Choroid plexus epithelial cell (primary cell): Measurements from ENCODE around the gene MRTFA.

ENCODE experiments used
- DNase-seq: peaks from one replicate; pipeline ENCODE4 v3.0.0-alpha.2; 2010; ENCODE audit warnings: low read depth
- H3K4me3 ChIP-seq: 2 replicates; pipeline ENCODE4 v1.5.1; 2011; ENCODE audit warnings: low read depth, mild to moderate bottlenecking, control low read depth, low read length, moderate library complexity
- TF ChIP-seq, protein P1 (sequence below): conservative IDR thresholded peaks from 2 replicates; pipeline ENCODE4 v1.5.1; 2011; ENCODE audit warnings: low read depth, mild to moderate bottlenecking, control low read depth, inconsistent platforms, low read length, moderate library complexity

The MRTFA gene

DNA sequence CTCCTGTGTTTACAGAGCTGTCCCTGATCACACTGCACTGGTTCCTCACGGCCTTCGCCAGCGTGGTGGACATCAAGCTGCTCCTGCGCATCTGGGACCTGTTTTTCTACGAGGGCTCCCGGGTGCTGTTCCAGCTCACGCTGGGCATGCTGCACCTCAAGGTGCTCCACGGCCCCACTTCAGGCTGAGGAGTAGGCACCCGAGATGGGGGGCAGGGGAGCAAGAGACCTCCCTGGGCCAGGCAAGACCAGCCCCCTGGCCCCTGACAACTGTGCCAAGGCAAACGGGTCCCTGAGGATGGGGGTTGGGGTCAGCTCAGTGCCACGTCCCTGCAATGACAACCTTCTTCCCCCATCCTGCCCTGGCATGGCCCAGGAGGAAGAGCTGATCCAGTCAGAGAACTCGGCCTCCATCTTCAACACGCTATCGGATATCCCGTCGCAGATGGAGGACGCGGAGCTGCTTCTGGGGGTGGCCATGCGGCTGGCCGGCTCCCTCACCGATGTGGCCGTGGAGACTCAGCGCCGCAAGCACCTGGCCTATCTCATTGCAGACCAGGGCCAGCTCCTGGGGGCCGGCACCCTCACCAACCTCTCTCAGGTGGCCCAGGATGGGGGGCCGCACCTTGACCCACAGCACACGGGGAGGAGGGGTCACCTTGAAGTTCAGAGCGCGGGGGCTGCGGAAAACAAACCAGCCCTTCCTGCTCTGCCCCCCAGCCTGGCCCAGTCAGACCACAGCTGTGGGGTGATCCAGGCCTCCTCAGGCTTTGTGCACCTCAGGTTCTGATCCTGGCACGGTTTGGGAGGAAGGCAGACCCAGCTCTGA, 230.2 kb downstream of the MRTFA start:
- no peak for DNase-seq
- no peak overlapping the region for H3K4me3 ChIP-seq
- TF ChIP-seq, protein P1, sequence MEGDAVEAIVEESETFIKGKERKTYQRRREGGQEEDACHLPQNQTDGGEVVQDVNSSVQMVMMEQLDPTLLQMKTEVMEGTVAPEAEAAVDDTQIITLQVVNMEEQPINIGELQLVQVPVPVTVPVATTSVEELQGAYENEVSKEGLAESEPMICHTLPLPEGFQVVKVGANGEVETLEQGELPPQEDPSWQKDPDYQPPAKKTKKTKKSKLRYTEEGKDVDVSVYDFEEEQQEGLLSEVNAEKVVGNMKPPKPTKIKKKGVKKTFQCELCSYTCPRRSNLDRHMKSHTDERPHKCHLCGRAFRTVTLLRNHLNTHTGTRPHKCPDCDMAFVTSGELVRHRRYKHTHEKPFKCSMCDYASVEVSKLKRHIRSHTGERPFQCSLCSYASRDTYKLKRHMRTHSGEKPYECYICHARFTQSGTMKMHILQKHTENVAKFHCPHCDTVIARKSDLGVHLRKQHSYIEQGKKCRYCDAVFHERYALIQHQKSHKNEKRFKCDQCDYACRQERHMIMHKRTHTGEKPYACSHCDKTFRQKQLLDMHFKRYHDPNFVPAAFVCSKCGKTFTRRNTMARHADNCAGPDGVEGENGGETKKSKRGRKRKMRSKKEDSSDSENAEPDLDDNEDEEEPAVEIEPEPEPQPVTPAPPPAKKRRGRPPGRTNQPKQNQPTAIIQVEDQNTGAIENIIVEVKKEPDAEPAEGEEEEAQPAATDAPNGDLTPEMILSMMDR: no peak

DNA sequence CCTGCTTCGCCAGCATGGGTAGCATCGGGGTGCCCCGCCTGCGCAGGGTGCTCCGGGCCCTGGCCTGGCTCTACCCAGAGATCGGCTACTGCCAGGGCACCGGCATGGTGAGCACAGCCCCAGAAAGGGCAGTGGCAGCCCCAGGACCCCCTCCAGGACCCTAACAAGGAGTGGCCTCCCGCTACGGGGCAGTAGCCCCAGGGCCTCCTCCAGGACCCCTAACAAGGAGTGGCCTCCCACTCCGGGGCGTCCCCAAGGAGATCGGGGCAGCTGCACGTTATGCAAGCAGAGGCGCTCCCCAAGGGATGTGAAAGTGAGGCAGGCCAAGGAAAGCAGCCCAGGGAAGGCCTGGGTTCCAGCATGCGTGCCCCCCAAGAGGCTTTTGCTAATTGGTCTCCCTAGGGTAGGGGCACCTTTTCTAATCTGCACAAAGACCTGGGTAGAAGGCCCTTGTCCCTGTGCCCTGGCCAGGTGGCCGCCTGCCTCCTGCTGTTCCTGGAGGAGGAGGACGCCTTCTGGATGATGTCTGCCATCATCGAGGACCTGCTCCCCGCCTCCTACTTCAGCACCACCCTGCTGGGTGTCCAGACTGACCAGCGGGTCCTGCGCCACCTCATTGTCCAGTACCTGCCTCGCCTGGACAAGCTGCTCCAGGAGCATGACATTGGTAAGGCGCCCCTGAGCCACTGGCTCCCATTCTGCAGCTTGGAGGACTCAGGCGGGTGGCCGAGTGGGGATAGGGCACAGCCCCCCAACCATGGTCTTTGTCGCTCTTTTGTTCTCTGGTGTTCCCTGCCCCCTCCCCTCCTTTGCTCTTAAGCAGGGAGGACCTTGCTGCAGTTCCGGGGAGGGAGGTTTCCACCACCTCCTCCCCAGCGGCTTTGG, 231.1 kb downstream of the MRTFA start:
- H3K4me3 ChIP-seq: no peak overlapping the region
- TF ChIP-seq, protein P1: no peak
- DNase-seq: no peak

DNA sequence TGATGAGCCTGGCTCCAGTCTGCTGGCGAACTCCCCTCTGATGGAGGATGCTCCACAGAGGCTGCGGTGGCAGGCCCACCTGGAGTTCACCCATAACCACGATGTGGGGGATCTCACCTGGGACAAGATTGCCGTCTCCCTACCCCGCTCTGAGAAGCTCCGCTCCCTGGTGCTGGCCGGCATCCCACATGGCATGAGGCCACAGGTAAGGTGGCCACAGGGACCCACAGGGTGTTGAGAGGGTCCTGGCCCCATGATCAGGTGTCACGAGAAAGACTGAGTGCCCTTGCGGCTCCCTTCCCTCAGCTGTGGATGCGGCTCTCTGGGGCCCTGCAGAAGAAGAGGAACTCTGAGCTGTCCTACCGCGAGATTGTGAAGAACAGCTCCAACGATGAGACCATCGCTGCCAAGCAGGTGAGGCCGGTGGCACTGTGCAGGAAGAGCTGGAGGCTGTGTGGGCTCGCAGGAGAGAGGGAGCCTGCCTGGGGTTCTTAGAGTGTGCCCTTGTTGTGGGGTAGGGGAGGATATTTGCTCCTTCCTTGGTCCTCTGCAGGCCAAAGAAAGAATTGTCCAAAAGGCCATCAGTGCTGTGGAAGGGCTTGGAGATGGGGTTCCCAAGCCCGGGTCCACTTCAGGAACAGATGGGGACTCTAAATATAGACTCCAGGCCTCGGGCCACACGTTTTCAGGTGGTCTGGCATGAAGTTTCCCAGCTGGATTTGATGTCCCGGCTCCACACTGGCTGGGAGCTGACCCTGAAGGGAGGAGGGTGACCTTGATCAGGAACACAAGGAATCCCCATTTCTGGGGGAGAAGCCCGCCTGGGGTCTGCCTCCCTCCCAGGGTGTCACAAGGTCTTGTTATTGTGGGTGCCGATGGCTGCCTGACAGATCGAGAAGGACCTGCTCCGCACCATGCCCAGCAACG, 232.0 kb downstream of the MRTFA start:
- TF ChIP-seq, protein P1: no peak
- H3K4me3 ChIP-seq: no peak overlapping the region
- DNase-seq: no peak

DNA sequence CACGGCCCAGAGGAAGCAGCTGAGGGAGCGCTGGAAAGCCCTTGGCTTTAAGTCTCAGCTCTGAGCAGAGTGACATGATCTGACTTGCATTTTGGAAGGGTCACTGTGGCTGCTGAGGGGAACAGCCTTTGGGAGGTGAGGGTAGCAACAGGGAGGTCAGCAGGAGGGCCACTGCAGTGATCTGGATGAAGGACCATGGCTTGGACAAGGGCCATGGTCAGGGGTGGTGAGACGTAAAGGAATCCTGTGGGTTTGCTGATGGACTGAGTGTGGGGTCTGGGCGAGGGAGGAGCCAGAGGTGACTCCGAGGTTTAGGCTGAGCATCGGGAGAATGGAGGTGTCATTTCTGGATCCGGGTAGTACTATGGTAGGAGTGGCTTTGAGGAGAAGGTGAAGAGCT, 232.9 kb downstream of the MRTFA start:
- TF ChIP-seq, protein P1: no peak
- DNase-seq: no peak
- no peak overlapping the region for H3K4me3 ChIP-seq

DNA sequence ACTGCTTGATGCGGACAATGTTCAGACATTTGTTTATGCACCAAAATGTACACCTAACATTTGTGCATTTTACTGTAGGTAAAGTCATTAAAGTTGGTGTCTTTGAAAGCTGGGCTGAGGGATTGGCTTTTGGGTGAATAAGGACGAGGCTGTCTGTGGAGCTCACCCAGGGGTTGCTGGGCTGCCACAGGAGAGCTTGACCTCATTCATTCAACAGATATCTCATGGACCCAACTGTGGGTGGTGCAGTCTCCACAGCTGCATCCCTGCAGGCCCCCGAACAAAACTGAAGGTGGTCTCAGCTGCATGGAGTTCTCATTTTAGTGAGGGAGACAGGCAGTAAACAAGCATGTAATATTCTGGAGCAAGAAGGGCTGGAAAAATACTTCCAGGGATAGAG, 233.4 kb downstream of the MRTFA start:
- DNase-seq: no peak
- no peak overlapping the region for H3K4me3 ChIP-seq
- TF ChIP-seq, protein P1: no peak

DNA sequence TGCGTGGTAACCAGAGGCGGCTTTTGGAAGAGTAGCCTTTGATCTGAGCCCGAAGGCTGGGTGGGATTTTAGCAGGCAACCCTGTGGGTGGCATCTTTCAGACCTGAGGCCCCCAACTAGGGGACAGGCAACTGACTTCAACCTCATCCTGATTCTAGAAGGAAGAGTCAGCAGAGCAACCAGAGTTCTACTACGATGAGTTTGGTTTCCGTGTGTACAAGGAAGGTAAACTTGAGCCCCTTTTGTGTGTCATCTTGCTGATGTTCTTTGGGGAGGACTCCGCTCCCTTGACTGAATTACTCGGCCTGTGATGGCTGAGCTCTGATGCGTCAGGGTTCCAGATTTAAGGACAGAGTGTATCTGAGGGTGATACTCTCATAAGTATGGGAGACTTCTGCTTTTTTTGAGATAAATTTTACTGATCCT, 234.5 kb downstream of the MRTFA start:
- TF ChIP-seq, protein P1: no peak
- H3K4me3 ChIP-seq: no peak overlapping the region
- no peak for DNase-seq
